ENCODE measurements around the gene IGFLR1.

The IGFLR1 gene

DNA sequence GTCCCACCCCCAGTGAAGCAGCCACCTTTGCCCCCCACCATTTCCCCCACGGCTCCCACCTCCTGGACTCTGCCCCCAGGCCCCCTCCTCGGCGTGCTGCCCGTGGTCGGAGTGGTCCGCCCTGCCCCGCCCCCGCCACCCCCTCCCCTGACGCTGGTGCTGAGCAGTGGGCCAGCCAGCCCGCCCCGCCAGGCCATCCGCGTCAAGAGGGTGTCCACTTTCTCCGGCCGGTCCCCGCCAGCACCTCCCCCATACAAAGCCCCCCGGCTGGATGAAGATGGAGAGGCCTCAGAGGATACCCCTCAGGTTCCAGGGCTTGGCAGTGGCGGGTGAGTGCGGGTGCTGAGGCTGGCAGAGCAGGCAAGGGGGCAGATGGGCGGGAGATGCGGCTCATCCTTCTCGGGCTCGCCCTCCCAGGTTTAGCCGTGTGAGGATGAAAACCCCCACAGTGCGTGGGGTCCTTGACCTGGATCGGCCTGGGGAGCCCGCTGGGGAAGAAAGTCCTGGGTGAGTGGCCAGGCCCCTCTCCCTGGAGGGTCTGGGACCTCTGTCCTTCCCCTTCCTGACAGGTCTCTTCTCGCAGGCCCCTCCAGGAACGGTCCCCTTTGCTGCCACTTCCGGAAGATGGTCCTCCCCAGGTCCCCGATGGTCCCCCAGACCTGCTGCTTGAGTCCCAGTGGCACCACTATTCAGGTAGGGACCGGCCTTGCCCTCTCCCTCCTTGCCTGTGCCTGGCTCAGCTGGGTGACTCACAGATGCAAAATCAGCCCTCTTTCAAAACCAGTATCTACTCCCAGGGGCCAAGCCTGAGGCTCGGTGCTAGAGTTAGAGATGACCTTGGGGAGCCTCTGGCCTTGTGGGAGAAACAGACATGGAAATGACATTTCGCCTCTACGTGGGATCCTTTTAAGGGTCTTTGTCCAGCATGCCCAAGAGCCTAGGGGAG is 8.8 kb downstream of the IGFLR1 start:
- TF ChIP-seq SUZ12 (IDR thresholded peaks at IDR 0.05; ENCODE audit: extremely low read depth, insufficient read depth, insufficient read length) (no peak), ZNF274 (IDR thresholded peaks at IDR 0.05; ENCODE audit: low read depth, low read length) (no peak), YY1 (IDR thresholded peaks at IDR 0.05; ENCODE audit: insufficient read depth, insufficient read length) (no peak)
- H3K4me1 ChIP-seq (ENCODE audit: insufficient read depth, insufficient read length): peaks cover 2% of the 10 kb centered on the region
- H3K27me3 ChIP-seq (ENCODE audit: insufficient read depth, insufficient read length): no peaks in the 10 kb centered on the region
- H3K36me3 ChIP-seq (ENCODE audit: insufficient read depth, insufficient read length, low read length): peaks cover 95% of the 10 kb centered on the region
- H3K4me3 ChIP-seq (ENCODE audit: insufficient read length, low read depth): no peak overlapping the region
- H3K9ac ChIP-seq (ENCODE audit: insufficient read length, low read depth): no peak overlapping the region
- no peaks in the 10 kb centered on the region for H3K9me3 ChIP-seq (ENCODE audit: insufficient read depth, low read length)
- no peak for DNase-seq (ENCODE audit: low read depth, low spot score)

GRCh38 chr19:35732540-35733179 is 9.6 kb downstream of the IGFLR1 start:
- peaks cover 2% of the 10 kb centered on the region for H3K4me1 ChIP-seq (ENCODE audit: insufficient read depth, insufficient read length)
- no peak for DNase-seq (ENCODE audit: low read depth, low spot score)
- no peak overlapping the region for H3K4me3 ChIP-seq (ENCODE audit: insufficient read length, low read depth)
- no peaks in the 10 kb centered on the region for H3K27me3 ChIP-seq (ENCODE audit: insufficient read depth, insufficient read length)
- H3K9me3 ChIP-seq (ENCODE audit: insufficient read depth, low read length): no peaks in the 10 kb centered on the region
- no peak for TF ChIP-seq ZNF274 (IDR thresholded peaks at IDR 0.05; ENCODE audit: low read depth, low read length)
- TF ChIP-seq YY1 (IDR thresholded peaks at IDR 0.05; ENCODE audit: insufficient read depth, insufficient read length): no peak
- no peak for TF ChIP-seq SUZ12 (IDR thresholded peaks at IDR 0.05; ENCODE audit: extremely low read depth, insufficient read depth, insufficient read length)
- no peak overlapping the region for H3K9ac ChIP-seq (ENCODE audit: insufficient read length, low read depth)
- peaks cover 95% of the 10 kb centered on the region for H3K36me3 ChIP-seq (ENCODE audit: insufficient read depth, insufficient read length, low read length)

DNA sequence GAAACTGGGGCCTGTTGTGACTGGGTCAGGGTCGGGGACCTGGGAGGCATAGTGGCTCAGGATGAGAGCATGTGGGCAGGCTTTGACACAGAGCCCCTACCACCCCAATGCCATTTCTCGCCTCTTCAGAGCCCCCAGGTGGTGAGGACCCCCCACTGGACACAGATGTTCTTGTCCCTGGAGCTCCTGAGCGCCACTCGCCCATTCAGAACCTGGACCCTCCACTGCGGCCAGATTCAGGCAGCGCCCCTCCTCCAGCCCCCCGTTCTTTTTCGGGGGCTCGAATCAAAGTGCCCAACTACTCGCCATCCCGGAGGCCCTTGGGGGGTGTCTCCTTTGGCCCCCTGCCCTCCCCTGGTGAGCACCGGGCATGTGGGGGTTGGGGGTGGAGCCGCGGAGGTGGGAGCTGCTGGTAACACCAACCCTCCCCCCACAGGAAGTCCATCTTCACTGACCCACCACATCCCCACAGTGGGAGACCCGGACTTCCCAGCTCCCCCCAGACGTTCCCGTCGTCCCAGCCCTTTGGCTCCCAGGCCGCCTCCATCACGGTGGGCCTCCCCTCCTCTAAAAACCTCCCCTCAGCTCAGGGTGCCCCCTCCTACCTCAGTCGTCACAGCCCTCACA is 10.4 kb downstream of the IGFLR1 start:
- no peaks in the 10 kb centered on the region for H3K27me3 ChIP-seq (ENCODE audit: insufficient read depth, insufficient read length)
- H3K36me3 ChIP-seq (ENCODE audit: insufficient read depth, insufficient read length, low read length): peaks cover 95% of the 10 kb centered on the region
- TF ChIP-seq YY1 (IDR thresholded peaks at IDR 0.05; ENCODE audit: insufficient read depth, insufficient read length): no peak
- no peak for DNase-seq (ENCODE audit: low read depth, low spot score)
- no peak overlapping the region for H3K9ac ChIP-seq (ENCODE audit: insufficient read length, low read depth)
- H3K9me3 ChIP-seq (ENCODE audit: insufficient read depth, low read length): no peaks in the 10 kb centered on the region
- no peak overlapping the region for H3K4me3 ChIP-seq (ENCODE audit: insufficient read length, low read depth)
- H3K4me1 ChIP-seq (ENCODE audit: insufficient read depth, insufficient read length): peaks cover 2% of the 10 kb centered on the region

GRCh38 chr19:35731353-35731752 is 10.9 kb downstream of the IGFLR1 start:
- H3K27me3 ChIP-seq (ENCODE audit: insufficient read depth, insufficient read length): no peaks in the 10 kb centered on the region
- H3K4me1 ChIP-seq (ENCODE audit: insufficient read depth, insufficient read length): peaks cover 2% of the 10 kb centered on the region
- no peak overlapping the region for H3K4me3 ChIP-seq (ENCODE audit: insufficient read length, low read depth)
- no peak overlapping the region for H3K9ac ChIP-seq (ENCODE audit: insufficient read length, low read depth)
- peaks cover 92% of the 10 kb centered on the region for H3K36me3 ChIP-seq (ENCODE audit: insufficient read depth, insufficient read length, low read length)
- TF ChIP-seq ZNF274 (IDR thresholded peaks at IDR 0.05; ENCODE audit: low read depth, low read length) (no peak), SUZ12 (IDR thresholded peaks at IDR 0.05; ENCODE audit: extremely low read depth, insufficient read depth, insufficient read length) (no peak), YY1 (IDR thresholded peaks at IDR 0.05; ENCODE audit: insufficient read depth, insufficient read length) (no peak)
- H3K9me3 ChIP-seq (ENCODE audit: insufficient read depth, low read length): no peaks in the 10 kb centered on the region
- DNase-seq (ENCODE audit: low read depth, low spot score): no peak

DNA sequence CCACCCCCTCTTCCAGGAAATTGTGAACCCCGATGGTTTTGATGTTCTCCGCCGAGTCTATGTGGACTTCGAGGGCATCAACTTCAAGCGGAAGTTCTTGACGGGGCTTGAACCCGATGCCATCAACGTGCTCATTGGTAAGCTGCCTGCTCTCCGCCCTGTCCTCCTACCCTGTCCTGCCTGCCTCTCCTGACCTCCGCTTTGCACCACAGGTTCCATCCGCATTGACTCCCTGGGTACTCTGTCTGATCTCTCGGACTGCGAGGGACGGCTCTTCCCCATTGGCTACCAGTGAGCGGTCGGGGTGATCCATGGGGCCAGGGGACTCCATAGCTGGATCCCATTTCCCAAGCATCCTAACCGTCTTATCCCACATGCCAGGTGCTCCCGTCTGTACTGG is 11.9 kb downstream of the IGFLR1 start:
- no peak for DNase-seq (ENCODE audit: low read depth, low spot score)
- Histone ChIP-seq H3K9ac (ENCODE audit: insufficient read length, low read depth) (no peak overlapping the region), H3K4me3 (ENCODE audit: insufficient read length, low read depth) (no peak overlapping the region), H3K36me3 (ENCODE audit: insufficient read depth, insufficient read length, low read length) (peaks cover 95% of the 10 kb centered on the region), H3K4me1 (ENCODE audit: insufficient read depth, insufficient read length) (peaks cover 2% of the 10 kb centered on the region), H3K9me3 (ENCODE audit: insufficient read depth, low read length) (no peaks in the 10 kb centered on the region), H3K27me3 (ENCODE audit: insufficient read depth, insufficient read length) (no peaks in the 10 kb centered on the region)
- no peak for TF ChIP-seq SUZ12 (IDR thresholded peaks at IDR 0.05; ENCODE audit: extremely low read depth, insufficient read depth, insufficient read length)
- TF ChIP-seq YY1 (IDR thresholded peaks at IDR 0.05; ENCODE audit: insufficient read depth, insufficient read length): no peak
- no peak for TF ChIP-seq ZNF274 (IDR thresholded peaks at IDR 0.05; ENCODE audit: low read depth, low read length)

GRCh38 chr19:35729763-35730162 is 12.5 kb downstream of the IGFLR1 start:
- Histone ChIP-seq H3K9me3 (ENCODE audit: insufficient read depth, low read length) (no peaks in the 10 kb centered on the region), H3K27me3 (ENCODE audit: insufficient read depth, insufficient read length) (no peaks in the 10 kb centered on the region), H3K4me1 (ENCODE audit: insufficient read depth, insufficient read length) (peaks cover 2% of the 10 kb centered on the region), H3K9ac (ENCODE audit: insufficient read length, low read depth) (no peak overlapping the region), H3K36me3 (ENCODE audit: insufficient read depth, insufficient read length, low read length) (peaks cover 95% of the 10 kb centered on the region), H3K4me3 (ENCODE audit: insufficient read length, low read depth) (no peak overlapping the region)
- no peak for TF ChIP-seq SUZ12 (IDR thresholded peaks at IDR 0.05; ENCODE audit: extremely low read depth, insufficient read depth, insufficient read length)
- DNase-seq (ENCODE audit: low read depth, low spot score): no peak

- peaks cover 95% of the 10 kb centered on the region for H3K36me3 ChIP-seq (ENCODE audit: insufficient read depth, insufficient read length, low read length)
- H3K9me3 ChIP-seq (ENCODE audit: insufficient read depth, low read length): no peaks in the 10 kb centered on the region
- H3K27me3 ChIP-seq (ENCODE audit: insufficient read depth, insufficient read length): no peaks in the 10 kb centered on the region
- no peak for DNase-seq (ENCODE audit: low read depth, low spot score)
- no peak overlapping the region for H3K9ac ChIP-seq (ENCODE audit: insufficient read length, low read depth)
- no peak for TF ChIP-seq YY1 (IDR thresholded peaks at IDR 0.05; ENCODE audit: insufficient read depth, insufficient read length)
- TF ChIP-seq SUZ12 (IDR thresholded peaks at IDR 0.05; ENCODE audit: extremely low read depth, insufficient read depth, insufficient read length): no peak
- no peak for TF ChIP-seq ZNF274 (IDR thresholded peaks at IDR 0.05; ENCODE audit: low read depth, low read length)
- H3K4me1 ChIP-seq (ENCODE audit: insufficient read depth, insufficient read length): peaks cover 2% of the 10 kb centered on the region
- H3K4me3 ChIP-seq (ENCODE audit: insufficient read length, low read depth): no peak overlapping the region
Observed at GRCh38 chr19:35729021-35729420, 13.2 kb downstream of the IGFLR1 start.
